Prostate gland (tissue), 2 donors: ENCODE results near the gene CHDH. TPM values are rescaled to one million over a fixed set of nuclear protein-coding genes. Genes with fewer than 3 reads are reported as not detected.

Experiments
- DNase-seq: peaks from one replicate; pipeline ENCODE4 v3.0.0-alpha.2; 2019; ENCODE audit warnings: low spot score
- H3K27ac ChIP-seq, 2 donors: fragments of 200-600 bp; sonication (generic); 2 replicates each; pipeline ENCODE4 v1.5.1; 2017 to 2019
- H3K27me3 ChIP-seq: fragments of 200-600 bp; sonication (generic); replicated peaks from 2 replicates; pipeline ENCODE4 v1.5.1; 2019; ENCODE audit not compliant: insufficient read depth
- H3K36me3 ChIP-seq, 2 donors: fragments of 200-600 bp; sonication (generic); 1 replicate in 1 of 2; 2 replicates in 1 of 2; pipeline versions ENCODE4 v1.5.1 to v1.8.1; 2017 to 2019
- H3K4me1 ChIP-seq: fragments of 200-600 bp; sonication (generic); replicated peaks from 2 replicates; pipeline ENCODE4 v1.5.1; 2019
- H3K4me3 ChIP-seq, 2 donors: fragments of 200-600 bp; sonication (generic); 2 replicates each; pipeline ENCODE4 v1.5.1; 2017 to 2019
- H3K9me3 ChIP-seq: fragments of 200-600 bp; sonication (generic); 2 replicates; pipeline ENCODE4 v1.5.1; 2017
- CTCF ChIP-seq, 4 experiments: fragments of 200-600 bp in 2 of 4; fragments of 450-650 bp in 2 of 4; sonication (generic) in 2 of 4; IDR thresholded peaks; 1 replicate in 3 of 4; 2 replicates in 1 of 4; pipeline ENCODE4 v1.5.1; 2016 to 2019; ENCODE audit warnings: antibody characterized with exemption in 4 of 4, mild to moderate bottlenecking in 2 of 4, moderate library complexity in 2 of 4
- POLR2A ChIP-seq: fragments of 450-650 bp; IDR thresholded peaks from one replicate; pipeline ENCODE4 v1.6.1; 2016; ENCODE audit warnings: antibody characterized with exemption, mild to moderate bottlenecking
- POLR2AphosphoS5 ChIP-seq: sonication (generic); formaldehyde crosslinking; IDR thresholded peaks from one replicate; pipeline ENCODE4 v1.6.1; 2017; ENCODE audit warnings: antibody characterized with exemption
- WGBS: methylation state at CpG from one replicate; pipeline ENCODE4 v1.1.5; 2018; 5-methylcytosine and 5-hydroxymethylcytosine counted together
- intact Hi-C: fragments of 100-400 bp; cut with DNase I; formaldehyde crosslinking; loops from one replicate; pipeline ENCODE4 v1.14.2; 2022
- total RNA-seq, 2 donors: library from RNA; depleted of rRNA; stranded (reverse); fragments of >200 nt; gene quantifications; one replicate each; pipeline ENCODE4 v1.1.0, GENCODE V29; 2016

CHDH gene
- total RNA-seq, 2 donors from 2014 or later: 40.2 to 43.9 TPM

DNA sequence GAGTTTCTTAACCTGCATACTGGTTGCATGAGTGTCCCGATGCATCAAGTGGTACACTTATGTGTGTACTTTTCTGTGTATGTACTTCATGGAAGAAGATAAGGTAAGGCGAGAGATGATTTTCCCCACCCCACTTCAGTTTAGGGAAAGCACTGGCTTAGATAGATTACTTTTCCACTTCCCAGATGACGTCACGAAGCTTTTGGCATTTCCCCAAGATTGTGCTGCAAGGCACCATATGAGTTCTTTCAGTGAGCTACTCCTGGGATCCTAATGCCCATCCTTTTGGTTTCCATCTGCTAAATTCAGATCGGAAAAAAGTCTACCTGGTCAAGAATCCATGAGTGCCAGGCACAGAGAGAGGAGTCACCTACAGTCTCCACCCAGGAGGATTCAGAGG, 4.7 kb upstream of the CHDH start:
- no peak overlapping the region for H3K4me3 ChIP-seq
- no peak overlapping the region for H3K27ac ChIP-seq
- TF ChIP-seq POLR2AphosphoS5 (no peak), POLR2A (no peak), CTCF (IDR thresholded peaks at IDR 0.05) (no peak)
- DNase-seq: no peak
- H3K9me3 ChIP-seq: no peaks in the 10 kb centered on the region
- intact Hi-C loops: no loop called here
- no peaks in the 10 kb centered on the region for H3K4me1 ChIP-seq
- no peaks in the 10 kb centered on the region for H3K27me3 ChIP-seq
- WGBS: 64% methylated on average over 5 of the region's 5 CpGs
- no peaks in the 10 kb centered on the region for H3K36me3 ChIP-seq

- 96% methylated on average over 7 of the region's 7 CpGs for WGBS
- H3K9me3 ChIP-seq: no peaks in the 10 kb centered on the region
- H3K4me3 ChIP-seq: no peak overlapping the region
- no peak overlapping the region for H3K27ac ChIP-seq
- intact Hi-C loops: no loop called here
- no peaks in the 10 kb centered on the region for H3K36me3 ChIP-seq
- H3K27me3 ChIP-seq: no peaks in the 10 kb centered on the region
- TF ChIP-seq POLR2A (no peak), CTCF (IDR thresholded peaks at IDR 0.05) (no peak), POLR2AphosphoS5 (no peak)
- no peaks in the 10 kb centered on the region for H3K4me1 ChIP-seq
- DNase-seq: no peak
These were observed 3.7 kb upstream of the CHDH start for GRCh38 chr3:53849916-53850315.

DNA sequence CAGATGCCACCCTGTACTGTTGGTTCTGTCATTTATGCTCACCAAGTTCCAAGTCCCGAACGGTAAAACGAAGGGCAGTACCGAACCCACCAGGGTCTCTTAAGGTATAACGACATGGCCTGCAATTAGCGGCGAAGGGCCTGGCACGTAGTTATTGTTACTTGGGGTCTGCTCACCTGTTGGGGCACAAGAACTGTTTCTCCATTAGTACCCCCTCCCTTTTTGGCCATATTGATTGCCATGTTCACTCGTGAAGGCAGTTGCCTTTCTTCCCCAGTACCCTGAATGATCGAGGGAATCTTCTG, 584 bp upstream of the CHDH start:
- WGBS: 73% methylated on average over 10 of the region's 10 CpGs
- intact Hi-C loops: no loop called here
- no peaks in the 10 kb centered on the region for H3K27me3 ChIP-seq
- peak overlapping the region; percentile 51 to 53 for H3K4me3 ChIP-seq
- H3K9me3 ChIP-seq: no peaks in the 10 kb centered on the region
- H3K36me3 ChIP-seq: no peaks in the 10 kb centered on the region
- H3K27ac ChIP-seq: peak overlapping the region in 1 of 2 donors; percentile 96
- H3K4me1 ChIP-seq: peaks cover 13% of the 10 kb centered on the region
- no peak for TF ChIP-seq POLR2AphosphoS5
- no peak for TF ChIP-seq CTCF (IDR thresholded peaks at IDR 0.05)
- no peak for TF ChIP-seq POLR2A
- no peak for DNase-seq

- Histone ChIP-seq H3K27me3 (no peaks in the 10 kb centered on the region), H3K4me3 (peak overlapping the region; percentile 51 to 53), H3K27ac (peak overlapping the region; percentile 85 to 96), H3K36me3 (no peaks in the 10 kb centered on the region), H3K9me3 (no peaks in the 10 kb centered on the region), H3K4me1 (peaks cover 13% of the 10 kb centered on the region)
- DNase-seq: no peak
- 0% methylated on average over 30 of the region's 34 CpGs for WGBS
- intact Hi-C loops: no loop called here
- no peak for TF ChIP-seq CTCF (IDR thresholded peaks at IDR 0.05)
- TF ChIP-seq POLR2AphosphoS5: no peak
- no peak for TF ChIP-seq POLR2A
These were observed 412 bp downstream of the CHDH start for GRCh38 chr3:53845881-53846133.

- H3K4me1 ChIP-seq: peaks cover 13% of the 10 kb centered on the region
- peak; percentile 45 for TF ChIP-seq POLR2AphosphoS5
- no peak for TF ChIP-seq POLR2A
- peak in 3 of 4 experiments; percentile 13 to 49 (median 34) for TF ChIP-seq CTCF (IDR thresholded peaks at IDR 0.05)
- H3K27ac ChIP-seq: peak overlapping the region; percentile 85 to 96
- no peaks in the 10 kb centered on the region for H3K9me3 ChIP-seq
- H3K36me3 ChIP-seq: no peaks in the 10 kb centered on the region
- 15% methylated on average over 25 of the region's 25 CpGs for WGBS
- peak overlapping the region; percentile 51 to 53 for H3K4me3 ChIP-seq
- H3K27me3 ChIP-seq: no peaks in the 10 kb centered on the region
- intact Hi-C loops: no loop called here
- peak; percentile 69 for DNase-seq
These were observed 927 bp downstream of the CHDH start for GRCh38 chr3:53845103-53845880.
